HepG2 (cell line): Measurements from ENCODE around the gene PSMB8. TPM values are rescaled to one million over a fixed set of nuclear protein-coding genes. Genes with fewer than 3 reads are reported as not detected.

ENCODE experiments used
- ATAC-seq: fragments of 200-7000 bp; cut with Tn5 transposase; 3 replicates; pipeline ENCODE4 v1.9.1; 2020; ENCODE audit warnings: mild to moderate bottlenecking, moderate library complexity
- BruUV-seq: library from RNA; stranded (reverse); fragments of 400-500 nt; replicated peaks from 2 replicates; lab custom pipeline; 2021; lab: Mats Ljungman, UMichigan
- CTCF ChIA-PET: fragments of 300-600 bp; formaldehyde crosslinking; extraction: SDS; loops from one replicate; lab custom pipeline; 2021; ENCODE audit warnings: low total read pairs, inconsistent platforms, low intra/inter-chr PET ratio; lab: Yijun Ruan, JAX
- POLR2A ChIA-PET: fragments of 350-600 bp; sonication (Branson Sonifier 250); formaldehyde crosslinking; loops from one replicate; lab custom pipeline; 2020; ENCODE audit warnings: antibody characterized with exemption, inconsistent platforms; lab: Yijun Ruan, JAX
- DNase-seq: peaks from one replicate; pipeline ENCODE4 v3.0.0-alpha.2; 2015; ENCODE audit warnings: low spot score
- FAIRE-seq: peaks from 3 replicates; lab custom pipeline; 2011; peaks lifted over from hg19 to GRCh38; lab: Jason Lieb, UNC
- H2AFZ ChIP-seq: one replicate; pipeline ENCODE4 v1.6.1; 2011; ENCODE audit warnings: low read length, inconsistent platforms
- H3K27ac ChIP-seq: fragments of 300-600 bp; 3 replicates; pipeline ENCODE4 v1.8.0; 2011; ENCODE audit warnings: mixed run types, mild to moderate bottlenecking, mixed read lengths, low read length, inconsistent platforms; ENCODE audit not compliant: insufficient read depth; ENCODE audit errors: extremely low read length
- H3K27me3 ChIP-seq, 2 experiments: fragments of 200-600 bp in 1 of 2; 2 replicates in 1 of 2; 3 replicates in 1 of 2; pipeline versions ENCODE4 v1.6.0 to v1.8.0; 2011; ENCODE audit warnings: low read length in 2 of 2, mild to moderate bottlenecking in 2 of 2, moderate library complexity in 2 of 2, inconsistent platforms in 1 of 2; ENCODE audit not compliant: insufficient read depth in 2 of 2, control insufficient read depth in 1 of 2
- H3K36me3 ChIP-seq, 2 experiments: fragments of 200-600 bp in 1 of 2; replicated peaks in 1 of 2; 2 replicates in 1 of 2; 3 replicates in 1 of 2; pipeline versions ENCODE4 v1.5.1 to v1.8.0; 2011; ENCODE audit warnings: low read length in 2 of 2, inconsistent platforms in 1 of 2; ENCODE audit not compliant: insufficient read depth in 2 of 2, control insufficient read depth in 1 of 2
- H3K4me1 ChIP-seq: 2 replicates; pipeline ENCODE4 v1.5.1; 2012; ENCODE audit warnings: low read length, inconsistent platforms; ENCODE audit not compliant: insufficient read depth
- H3K4me2 ChIP-seq: 2 replicates; pipeline ENCODE4 v1.6.0; 2011; ENCODE audit warnings: low read depth, low read length, inconsistent platforms
- H3K4me3 ChIP-seq, 3 experiments: fragments of 200-600 bp in 1 of 3; sonication (generic), shearing (Covaris generic) in 1 of 3; replicated peaks in 1 of 3; 2 replicates each; pipeline ENCODE4 v1.5.1; 2011 to 2016; ENCODE audit warnings: low read length in 3 of 3, inconsistent platforms in 2 of 3, low read depth in 2 of 3, mild to moderate bottlenecking in 2 of 3, control low read depth in 1 of 3, mixed read lengths in 1 of 3; ENCODE audit not compliant: insufficient read depth in 1 of 3
- H3K79me2 ChIP-seq: one replicate; pipeline ENCODE4 v1.6.1; 2011; ENCODE audit warnings: low read length, inconsistent platforms; ENCODE audit not compliant: insufficient read depth
- H3K9ac ChIP-seq: 2 replicates; pipeline ENCODE4 v1.6.0; 2011; ENCODE audit warnings: mild to moderate bottlenecking, low read depth, low read length, inconsistent platforms; ENCODE audit not compliant: insufficient read depth
- H3K9me3 ChIP-seq: 2 replicates; pipeline ENCODE4 v1.5.1; 2012; ENCODE audit warnings: mild to moderate bottlenecking, low read length
- H4K20me1 ChIP-seq: 2 replicates; pipeline ENCODE4 v1.6.0; 2011; ENCODE audit warnings: inconsistent platforms, mild to moderate bottlenecking, low read length, moderate library complexity; ENCODE audit not compliant: insufficient read depth
- SUZ12 ChIP-seq: fragments of 150-350 bp; IDR thresholded peaks from 2 replicates; pipeline ENCODE4 v1.6.1; 2014; ENCODE audit warnings: low read depth, low read length
- ZBTB8A ChIP-seq: sonication (generic); formaldehyde crosslinking; IDR thresholded peaks from 2 replicates; pipeline ENCODE4 v1.4.0; 2020; ENCODE audit warnings: mild to moderate bottlenecking, low read depth, missing genetic modification reagents, borderline replicate concordance
- ZNF24 ChIP-seq: fragments of 450-650 bp; IDR thresholded peaks from 2 replicates; pipeline ENCODE4 v1.6.1; 2017; ENCODE audit warnings: antibody characterized with exemption, mild to moderate bottlenecking
- whole genome bisulfite sequencing: methylation state at CpG from one replicate; pipeline ENCODE4 v1.1.6; 2017; ENCODE audit warnings: low lambda C conversion rate; 5-methylcytosine and 5-hydroxymethylcytosine counted together
- in situ Hi-C: cut with HindIII; loops from 2 replicates; pipeline ENCODE4 v1.10.0; 2017; ENCODE audit warnings: low pct_unique_long_range_greater_than_20kb; ENCODE audit not compliant: extremely low pct_ligation_motif_present
- intact Hi-C: fragments of 100-400 bp; cut with micrococcal nuclease; formaldehyde crosslinking; loops from one replicate; pipeline ENCODE4 v1.10.0; 2022; ENCODE audit not compliant: unreplicated experiment
- polyA plus RNA-seq, 8 experiments: library from polyadenylated mRNA; depleted of rRNA in 3 of 8; stranded (reverse) in 7 of 8; unstranded in 1 of 8; fragments of >200 nt; fragmentation: Illumina TruSeq in 4 of 8; extraction: Trizol in 4 of 8; gene quantifications; 2 replicates each; pipeline versions ENCODE4 v1.2.1 to v1.2.3, GENCODE V29; 2011 to 2016; ENCODE audit warnings: low read depth in 4 of 8, missing spikeins in 1 of 8, mixed read lengths in 1 of 8; ENCODE audit not compliant: insufficient read depth in 1 of 8
- total RNA-seq, 5 experiments: library from RNA; depleted of rRNA; stranded (reverse); fragments of >200 nt; fragmentation: Illumina TruSeq; extraction: Trizol; gene quantifications; 2 replicates each; pipeline ENCODE4 v1.2.3, GENCODE V29; 2016; ENCODE audit warnings: low read depth in 1 of 5
- TF ChIP-seq, protein P1 (sequence below): fragments of 450-650 bp; IDR thresholded peaks from 2 replicates; pipeline ENCODE4 v1.6.1; 2017
- TF ChIP-seq, protein P2 (sequence below): sonication (generic); formaldehyde crosslinking; IDR thresholded peaks from 2 replicates; pipeline ENCODE4 v1.4.0; 2020; ENCODE audit warnings: missing genetic modification reagents, mild to moderate bottlenecking, borderline replicate concordance
- TF ChIP-seq, protein P3 (sequence below): sonication (generic); formaldehyde crosslinking; IDR thresholded peaks from 2 replicates; pipeline ENCODE4 v1.8.0; 2022; ENCODE audit warnings: mild to moderate bottlenecking, missing genetic modification reagents, moderate library complexity
- TF ChIP-seq, protein P4 (sequence below): sonication (generic); formaldehyde crosslinking; IDR thresholded peaks from 2 replicates; pipeline ENCODE4 v1.4.0; 2020; ENCODE audit warnings: missing genetic modification reagents

Gene PSMB8
- total and polyA plus RNA-seq, 2 of the 13 experiments (the other 11 are each of a cell fraction or from before 2014, with no cell fraction given) = 30.7 to 64.7 TPM

DNA sequence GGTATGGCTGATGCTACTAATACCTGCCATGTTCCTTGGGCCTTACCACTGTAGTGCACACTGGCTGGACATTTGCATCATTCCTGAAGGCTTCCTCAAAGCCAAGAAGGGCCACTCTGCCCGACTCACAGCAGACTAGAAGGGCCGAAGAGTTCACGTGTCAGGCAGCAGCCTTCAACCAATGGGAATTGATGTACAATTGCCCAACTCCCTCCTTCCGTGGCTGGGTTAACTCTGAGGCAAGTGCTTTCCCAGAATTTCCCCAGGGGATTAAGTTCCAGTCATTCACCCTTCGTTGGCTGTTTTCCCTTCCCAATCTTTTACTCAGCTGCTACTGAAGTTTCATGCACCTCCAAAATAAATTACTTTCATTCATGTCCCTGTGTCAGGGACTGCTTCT, 39.9 kb upstream of the PSMB8 start:
- FAIRE-seq = no peak

More for the DNA sequence above, 39.9 kb upstream of the PSMB8 start:
- ChIA-PET POLR2A (no interaction called here), CTCF (interaction anchor here (1.3 kb wide), 1 partner anchor 101 kb away, joined by 3 read pairs; no protein-coding TSS in a partner anchor)
- Histone ChIP-seq H3K9ac (no peak overlapping the region), H3K79me2 (no peaks in the 10 kb centered on the region), H3K27ac (no peak overlapping the region), H3K4me3 (no peak overlapping the region), H3K27me3 (peaks cover 0 to 37% of the 10 kb centered on the region in 2 experiments; a peak in 2 of 5 replicates), H3K4me2 (no peak overlapping the region), H2AFZ (no peak overlapping the region), H3K9me3 (no peaks in the 10 kb centered on the region), H4K20me1 (no peaks in the 10 kb centered on the region), H3K36me3 (no peaks in the 10 kb centered on the region), H3K4me1 (no peaks in the 10 kb centered on the region)
- no peak for ATAC-seq
- intact Hi-C loops (no loop called here), in situ Hi-C loops (no loop called here)
- 1% methylated on average over 3 of the region's 5 CpGs for WGBS
- no peak for DNase-seq
- BruUV-seq = no TSS peak
- TF ChIP-seq, protein P1, sequence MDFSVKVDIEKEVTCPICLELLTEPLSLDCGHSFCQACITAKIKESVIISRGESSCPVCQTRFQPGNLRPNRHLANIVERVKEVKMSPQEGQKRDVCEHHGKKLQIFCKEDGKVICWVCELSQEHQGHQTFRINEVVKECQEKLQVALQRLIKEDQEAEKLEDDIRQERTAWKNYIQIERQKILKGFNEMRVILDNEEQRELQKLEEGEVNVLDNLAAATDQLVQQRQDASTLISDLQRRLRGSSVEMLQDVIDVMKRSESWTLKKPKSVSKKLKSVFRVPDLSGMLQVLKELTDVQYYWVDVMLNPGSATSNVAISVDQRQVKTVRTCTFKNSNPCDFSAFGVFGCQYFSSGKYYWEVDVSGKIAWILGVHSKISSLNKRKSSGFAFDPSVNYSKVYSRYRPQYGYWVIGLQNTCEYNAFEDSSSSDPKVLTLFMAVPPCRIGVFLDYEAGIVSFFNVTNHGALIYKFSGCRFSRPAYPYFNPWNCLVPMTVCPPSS = no peak
- TF ChIP-seq SUZ12 (no peak), ZNF24 (no peak), ZBTB8A (CRISPR knock-in tag) (no peak)
- TF ChIP-seq, protein P2, sequence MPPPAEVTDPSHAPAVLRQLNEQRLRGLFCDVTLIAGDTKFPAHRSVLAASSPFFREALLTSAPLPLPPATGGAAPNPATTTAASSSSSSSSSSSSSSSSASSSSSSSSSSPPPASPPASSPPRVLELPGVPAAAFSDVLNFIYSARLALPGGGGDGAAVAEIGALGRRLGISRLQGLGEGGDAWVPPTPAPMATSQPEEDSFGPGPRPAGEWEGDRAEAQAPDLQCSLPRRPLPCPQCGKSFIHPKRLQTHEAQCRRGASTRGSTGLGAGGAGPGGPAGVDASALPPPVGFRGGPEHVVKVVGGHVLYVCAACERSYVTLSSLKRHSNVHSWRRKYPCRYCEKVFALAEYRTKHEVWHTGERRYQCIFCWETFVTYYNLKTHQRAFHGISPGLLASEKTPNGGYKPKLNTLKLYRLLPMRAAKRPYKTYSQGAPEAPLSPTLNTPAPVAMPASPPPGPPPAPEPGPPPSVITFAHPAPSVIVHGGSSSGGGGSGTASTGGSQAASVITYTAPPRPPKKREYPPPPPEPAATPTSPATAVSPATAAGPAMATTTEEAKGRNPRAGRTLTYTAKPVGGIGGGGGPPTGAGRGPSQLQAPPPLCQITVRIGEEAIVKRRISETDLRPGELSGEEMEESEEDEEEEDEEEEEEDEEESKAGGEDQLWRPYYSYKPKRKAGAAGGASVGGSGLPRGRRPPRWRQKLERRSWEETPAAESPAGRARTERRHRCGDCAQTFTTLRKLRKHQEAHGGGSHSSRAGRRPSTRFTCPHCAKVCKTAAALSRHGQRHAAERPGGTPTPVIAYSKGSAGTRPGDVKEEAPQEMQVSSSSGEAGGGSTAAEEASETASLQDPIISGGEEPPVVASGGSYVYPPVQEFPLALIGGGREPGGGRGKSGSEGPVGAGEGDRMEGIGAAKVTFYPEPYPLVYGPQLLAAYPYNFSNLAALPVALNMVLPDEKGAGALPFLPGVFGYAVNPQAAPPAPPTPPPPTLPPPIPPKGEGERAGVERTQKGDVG (CRISPR knock-in tag) = no peak
- TF ChIP-seq, protein P3, sequence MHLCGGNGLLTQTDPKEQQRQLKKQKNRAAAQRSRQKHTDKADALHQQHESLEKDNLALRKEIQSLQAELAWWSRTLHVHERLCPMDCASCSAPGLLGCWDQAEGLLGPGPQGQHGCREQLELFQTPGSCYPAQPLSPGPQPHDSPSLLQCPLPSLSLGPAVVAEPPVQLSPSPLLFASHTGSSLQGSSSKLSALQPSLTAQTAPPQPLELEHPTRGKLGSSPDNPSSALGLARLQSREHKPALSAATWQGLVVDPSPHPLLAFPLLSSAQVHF = no peak
- TF ChIP-seq, protein P4, sequence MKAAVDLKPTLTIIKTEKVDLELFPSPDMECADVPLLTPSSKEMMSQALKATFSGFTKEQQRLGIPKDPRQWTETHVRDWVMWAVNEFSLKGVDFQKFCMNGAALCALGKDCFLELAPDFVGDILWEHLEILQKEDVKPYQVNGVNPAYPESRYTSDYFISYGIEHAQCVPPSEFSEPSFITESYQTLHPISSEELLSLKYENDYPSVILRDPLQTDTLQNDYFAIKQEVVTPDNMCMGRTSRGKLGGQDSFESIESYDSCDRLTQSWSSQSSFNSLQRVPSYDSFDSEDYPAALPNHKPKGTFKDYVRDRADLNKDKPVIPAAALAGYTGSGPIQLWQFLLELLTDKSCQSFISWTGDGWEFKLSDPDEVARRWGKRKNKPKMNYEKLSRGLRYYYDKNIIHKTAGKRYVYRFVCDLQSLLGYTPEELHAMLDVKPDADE (CRISPR knock-in tag) = no peak
